Muscle layer of colon (tissue), 2 donors: ENCODE measurements around the gene CTNNBIP1.

Source experiments
- H3K27ac ChIP-seq: one replicate; pipeline ENCODE4 v1.7.0; 2013; ENCODE audit warnings: low read depth, mild to moderate bottlenecking, low read length, moderate library complexity
- H3K27me3 ChIP-seq, 2 donors: one replicate each; pipeline ENCODE4 v1.7.0; 2013; ENCODE audit warnings: low read length in 2 of 2, mild to moderate bottlenecking in 2 of 2; ENCODE audit not compliant: insufficient read depth in 2 of 2, control insufficient read depth in 1 of 2
- H3K36me3 ChIP-seq: one replicate; pipeline ENCODE4 v1.7.0; 2013; ENCODE audit warnings: mild to moderate bottlenecking, low read length; ENCODE audit not compliant: insufficient read depth
- H3K4me1 ChIP-seq: one replicate; pipeline ENCODE4 v1.7.0; 2013; ENCODE audit warnings: mild to moderate bottlenecking, low read length; ENCODE audit not compliant: insufficient read depth
- H3K4me3 ChIP-seq, 2 donors: one replicate each; pipeline ENCODE4 v1.7.0; 2013; ENCODE audit warnings: low read length in 2 of 2, low read depth in 1 of 2, mild to moderate bottlenecking in 1 of 2, moderate library complexity in 1 of 2
- H3K9ac ChIP-seq: one replicate; pipeline ENCODE4 v1.7.0; 2013; ENCODE audit warnings: low read length
- H3K9me3 ChIP-seq: one replicate; pipeline ENCODE4 v1.7.0; 2013; ENCODE audit warnings: mild to moderate bottlenecking, low read length
- donor health status: abdominal sarcoma.
- donor health status: Adenocarcinoma of cecum.

CTNNBIP1 gene

GRCh38 chr1:9863371-9863770, 46.7 kb downstream of the CTNNBIP1 start:
- peaks cover 14% of the 10 kb centered on the region for H3K36me3 ChIP-seq
- H3K27me3 ChIP-seq = no peaks in the 10 kb centered on the region
- H3K27ac ChIP-seq = no peak overlapping the region
- H3K9ac ChIP-seq = no peak overlapping the region
- H3K4me3 ChIP-seq = no peak overlapping the region
- no peaks in the 10 kb centered on the region for H3K9me3 ChIP-seq
- H3K4me1 ChIP-seq = no peaks in the 10 kb centered on the region

GRCh38 chr1:9861360-9861759, 48.7 kb downstream of the CTNNBIP1 start:
- no peaks in the 10 kb centered on the region for H3K4me1 ChIP-seq
- no peaks in the 10 kb centered on the region for H3K27me3 ChIP-seq
- H3K4me3 ChIP-seq = no peak overlapping the region
- no peak overlapping the region for H3K27ac ChIP-seq
- no peak overlapping the region for H3K9ac ChIP-seq
- H3K9me3 ChIP-seq = no peaks in the 10 kb centered on the region
- H3K36me3 ChIP-seq = peaks cover 7% of the 10 kb centered on the region

- Histone ChIP-seq H3K9ac (no peak overlapping the region), H3K9me3 (no peaks in the 10 kb centered on the region), H3K27ac (no peak overlapping the region), H3K4me1 (no peaks in the 10 kb centered on the region), H3K4me3 (no peak overlapping the region), H3K27me3 (no peaks in the 10 kb centered on the region), H3K36me3 (peaks cover 7% of the 10 kb centered on the region)
These were observed 49.2 kb downstream of the CTNNBIP1 start for GRCh38 chr1:9860887-9861286.

- H3K9me3 ChIP-seq = no peaks in the 10 kb centered on the region
- H3K27ac ChIP-seq = no peak overlapping the region
- H3K36me3 ChIP-seq = peaks cover 7% of the 10 kb centered on the region
- no peaks in the 10 kb centered on the region for H3K27me3 ChIP-seq
- no peak overlapping the region for H3K9ac ChIP-seq
- no peak overlapping the region for H3K4me3 ChIP-seq
- H3K4me1 ChIP-seq = no peaks in the 10 kb centered on the region
These were observed 50.6 kb downstream of the CTNNBIP1 start for GRCh38 chr1:9859281-9860014.

GRCh38 chr1:9858293-9859035, 51.6 kb downstream of the CTNNBIP1 start:
- H3K9me3 ChIP-seq = no peaks in the 10 kb centered on the region
- H3K27me3 ChIP-seq = no peaks in the 10 kb centered on the region
- no peak overlapping the region for H3K4me3 ChIP-seq
- H3K9ac ChIP-seq = no peak overlapping the region
- peaks cover 7% of the 10 kb centered on the region for H3K36me3 ChIP-seq
- H3K27ac ChIP-seq = no peak overlapping the region
- H3K4me1 ChIP-seq = no peaks in the 10 kb centered on the region

- Histone ChIP-seq H3K9ac (no peak overlapping the region), H3K36me3 (peaks cover 7% of the 10 kb centered on the region), H3K4me3 (no peak overlapping the region), H3K27ac (no peak overlapping the region), H3K4me1 (no peaks in the 10 kb centered on the region), H3K27me3 (no peaks in the 10 kb centered on the region), H3K9me3 (no peaks in the 10 kb centered on the region)
These were observed 54.9 kb downstream of the CTNNBIP1 start for GRCh38 chr1:9855186-9855585.

- Histone ChIP-seq H3K36me3 (no peaks in the 10 kb centered on the region), H3K9ac (no peak overlapping the region), H3K27me3 (no peaks in the 10 kb centered on the region), H3K9me3 (no peaks in the 10 kb centered on the region), H3K4me3 (no peak overlapping the region), H3K4me1 (no peaks in the 10 kb centered on the region), H3K27ac (no peak overlapping the region)
These were observed 56.8 kb downstream of the CTNNBIP1 start for GRCh38 chr1:9853249-9853595.

- Histone ChIP-seq H3K27ac (no peak overlapping the region), H3K9me3 (no peaks in the 10 kb centered on the region), H3K27me3 (no peaks in the 10 kb centered on the region), H3K36me3 (no peaks in the 10 kb centered on the region), H3K4me1 (no peaks in the 10 kb centered on the region), H3K9ac (no peak overlapping the region), H3K4me3 (no peak overlapping the region)
These were observed 57.4 kb downstream of the CTNNBIP1 start for GRCh38 chr1:9852410-9853248.

- H3K27me3 ChIP-seq = no peaks in the 10 kb centered on the region
- H3K27ac ChIP-seq = no peak overlapping the region
- H3K4me1 ChIP-seq = no peaks in the 10 kb centered on the region
- H3K9ac ChIP-seq = no peak overlapping the region
- H3K9me3 ChIP-seq = no peaks in the 10 kb centered on the region
- no peak overlapping the region for H3K4me3 ChIP-seq
- no peaks in the 10 kb centered on the region for H3K36me3 ChIP-seq
These were observed 58.1 kb downstream of the CTNNBIP1 start for GRCh38 chr1:9852004-9852403.

GRCh38 chr1:9850442-9851162, 59.5 kb downstream of the CTNNBIP1 start:
- Histone ChIP-seq H3K27ac (no peak overlapping the region), H3K36me3 (no peaks in the 10 kb centered on the region), H3K9me3 (no peaks in the 10 kb centered on the region), H3K4me1 (no peaks in the 10 kb centered on the region), H3K27me3 (no peaks in the 10 kb centered on the region), H3K9ac (no peak overlapping the region), H3K4me3 (no peak overlapping the region)
